Aorta (tissue), 5 donors: Measurements from ENCODE around the gene PLEKHA5. TPM values are rescaled to one million over a fixed set of nuclear protein-coding genes. Genes with fewer than 3 reads are reported as not detected.

ENCODE experiments used
- ATAC-seq: fragments of 200-7000 bp; cut with Tn5 transposase; one replicate; pipeline ENCODE4 v1.9.1; 2022; ENCODE audit warnings: moderate library complexity; ENCODE audit not compliant: low FRiP score
- DNase-seq, 2 donors: peaks; one replicate each; pipeline ENCODE4 v3.0.0-alpha.2; 2020
- H3K27ac ChIP-seq, 2 donors: one replicate each; pipeline ENCODE4 v1.5.1; 2013; ENCODE audit warnings: low read length in 2 of 2, mild to moderate bottlenecking in 2 of 2, moderate library complexity in 2 of 2, control low read depth in 1 of 2, inconsistent platforms in 1 of 2, low read depth in 1 of 2
- H3K27me3 ChIP-seq, 2 donors: one replicate each; pipeline ENCODE4 v1.6.1; 2013; ENCODE audit warnings: control low read depth in 1 of 2, low read length in 1 of 2, mild to moderate bottlenecking in 1 of 2, moderate library complexity in 1 of 2; ENCODE audit not compliant: insufficient read depth in 2 of 2, control insufficient read depth in 1 of 2
- H3K36me3 ChIP-seq, 2 donors: one replicate each; pipeline ENCODE4 v1.6.1; 2013; ENCODE audit warnings: control low read depth in 1 of 2, low read length in 1 of 2, mild to moderate bottlenecking in 1 of 2; ENCODE audit not compliant: insufficient read depth in 2 of 2, control insufficient read depth in 1 of 2
- H3K4me1 ChIP-seq, 2 donors: one replicate each; pipeline ENCODE4 v1.6.1; 2013; ENCODE audit warnings: low read length in 2 of 2, control low read depth in 1 of 2, mild to moderate bottlenecking in 1 of 2, moderate library complexity in 1 of 2; ENCODE audit not compliant: insufficient read depth in 2 of 2, control insufficient read depth in 1 of 2
- H3K4me3 ChIP-seq, 2 donors: one replicate each; pipeline ENCODE4 v1.5.1; 2013; ENCODE audit warnings: low read length in 2 of 2, control low read depth in 1 of 2, mild to moderate bottlenecking in 1 of 2
- H3K9me3 ChIP-seq: one replicate; pipeline ENCODE4 v1.6.1; 2013; ENCODE audit warnings: mild to moderate bottlenecking, low read length; ENCODE audit not compliant: control insufficient read depth
- WGBS, 2 donors: extraction: QIAGEN DNeasy Blood & Tissue Kit; methylation state at CpG; one replicate each; pipeline ENCODE4 v1.1.7; 2013; 5-methylcytosine and 5-hydroxymethylcytosine counted together
- intact Hi-C, 2 donors: fragments of 100-400 bp; cut with DNase I; formaldehyde crosslinking; loops; one replicate each; pipeline versions ENCODE4 v1.14.2 to v1.15.0; 2022
- polyA plus RNA-seq, 2 donors: library from polyadenylated mRNA; stranded (reverse); fragments of 200-250 nt; gene quantifications; one replicate each; pipeline ENCODE4 v1.2.3, GENCODE V29; 2013
- total RNA-seq, 2 donors: library from RNA; stranded (reverse); fragmentation: NEBNext Ultra II Directional; extraction: Animal tissue kit (Norgen Biotek cat#: 25700); gene quantifications; one replicate each; pipeline ENCODE4 v1.2.1, GENCODE V29; 2021
- donor health status: healthy with polysubstance abuse.
- donor health status: Bipolar disorder and iron deficiency.
- donor health status: DM: no; HTN: no; CAD: no.
- donor health status: DM: no; HTN: no; CAD: no.
- donor health status: DM: yes; HTN: yes; CAD: no.

The PLEKHA5 gene
- total and polyA plus RNA-seq, 4 donors: 11.0 to 56.0 (median 18.7) TPM

- intact Hi-C loops: no loop called here
- H3K36me3 ChIP-seq: no peaks in the 10 kb centered on the region
- no peak for DNase-seq
- H3K9me3 ChIP-seq: no peaks in the 10 kb centered on the region
- no peak overlapping the region for H3K4me3 ChIP-seq
- ATAC-seq: no peak
- no peak overlapping the region for H3K27ac ChIP-seq
- peaks cover 4 to 9% of the 10 kb centered on the region in 2 donors for H3K4me1 ChIP-seq
- H3K27me3 ChIP-seq: no peaks in the 10 kb centered on the region
Measured at GRCh38 chr12:19230896-19231295, 101.4 kb downstream of the PLEKHA5 start.

- 5 to 14% methylated on average over 3 of the region's 3 CpGs for WGBS, 2 donors
- Histone ChIP-seq H3K27ac (peak overlapping the region; percentile 90 to 98), H3K36me3 (no peaks in the 10 kb centered on the region), H3K4me3 (no peak overlapping the region), H3K27me3 (no peaks in the 10 kb centered on the region), H3K9me3 (no peaks in the 10 kb centered on the region), H3K4me1 (peaks cover 4 to 15% of the 10 kb centered on the region in 2 donors)
- DNase-seq: no peak
- ATAC-seq: peak; percentile 42
- intact Hi-C loops: no loop called here
Measured at GRCh38 chr12:19234171-19234704, 104.7 kb downstream of the PLEKHA5 start.

GRCh38 chr12:19234981-19235871, 105.7 kb downstream of the PLEKHA5 start:
- H3K27ac ChIP-seq: peak overlapping the region; percentile 84 to 93

GRCh38 chr12:19236656-19237055, 107.1 kb downstream of the PLEKHA5 start:
- peaks cover 4 to 19% of the 10 kb centered on the region in 2 donors for H3K4me1 ChIP-seq

More at GRCh38 chr12:19234981-19235871, 105.7 kb downstream of the PLEKHA5 start:
- WGBS, 2 donors: 2 to 8% methylated on average over 2 of the region's 2 CpGs
- ATAC-seq: peak; percentile 48
- Histone ChIP-seq H3K27me3 (no peaks in the 10 kb centered on the region), H3K4me1 (peaks cover 4 to 16% of the 10 kb centered on the region in 2 donors), H3K4me3 (no peak overlapping the region), H3K36me3 (no peaks in the 10 kb centered on the region), H3K9me3 (no peaks in the 10 kb centered on the region)
- intact Hi-C loops: loop anchor here in 1 of 2 donors (5.0 kb wide), 1 partner anchor 48 kb away; no protein-coding TSS in a partner anchor
- no peak for DNase-seq

GRCh38 chr12:19238540-19238939, 109.0 kb downstream of the PLEKHA5 start:
- ATAC-seq (no peak), DNase-seq (no peak)
- no peaks in the 10 kb centered on the region for H3K36me3 ChIP-seq
- H3K27ac ChIP-seq: no peak overlapping the region
- no peaks in the 10 kb centered on the region for H3K27me3 ChIP-seq
- 81 to 87% methylated on average over 3 of the region's 3 CpGs for WGBS, 2 donors
- intact Hi-C loops: loop anchor here in 1 of 2 donors (5.0 kb wide), 1 partner anchor 51 kb away; no protein-coding TSS in a partner anchor
- no peak overlapping the region for H3K4me3 ChIP-seq
- H3K4me1 ChIP-seq: peaks cover 8 to 19% of the 10 kb centered on the region in 2 donors
- no peaks in the 10 kb centered on the region for H3K9me3 ChIP-seq

More at GRCh38 chr12:19236656-19237055, 107.1 kb downstream of the PLEKHA5 start:
- no peaks in the 10 kb centered on the region for H3K36me3 ChIP-seq
- intact Hi-C loops: loop anchor here in 1 of 2 donors (5.0 kb wide), 1 partner anchor 49 kb away; no protein-coding TSS in a partner anchor
- peak; percentile 50 to 66 for DNase-seq
- no peaks in the 10 kb centered on the region for H3K27me3 ChIP-seq
- H3K9me3 ChIP-seq: no peaks in the 10 kb centered on the region
- H3K27ac ChIP-seq: peak overlapping the region in 1 of 2 donors; percentile 54
- H3K4me3 ChIP-seq: no peak overlapping the region
- 7 to 21% methylated on average over 3 of the region's 3 CpGs for WGBS, 2 donors
- peak; percentile 74 for ATAC-seq

- no peaks in the 10 kb centered on the region for H3K27me3 ChIP-seq
- WGBS, 2 donors: 63 to 71% methylated on average over 5 of the region's 5 CpGs
- H3K4me3 ChIP-seq: no peak overlapping the region
- H3K9me3 ChIP-seq: no peaks in the 10 kb centered on the region
- DNase-seq (no peak), ATAC-seq (no peak)
- intact Hi-C loops: loop anchor here in 1 of 2 donors (5.0 kb wide), 1 partner anchor 52 kb away; no protein-coding TSS in a partner anchor
- peaks cover 7 to 17% of the 10 kb centered on the region in 2 donors for H3K4me1 ChIP-seq
- H3K27ac ChIP-seq: no peak overlapping the region
- no peaks in the 10 kb centered on the region for H3K36me3 ChIP-seq
Measured at GRCh38 chr12:19239102-19239501, 109.6 kb downstream of the PLEKHA5 start.

GRCh38 chr12:19239616-19240234, 110.2 kb downstream of the PLEKHA5 start:
- no peaks in the 10 kb centered on the region for H3K27me3 ChIP-seq
- intact Hi-C loops: loop anchor here in 1 of 2 donors (5.0 kb wide), 1 partner anchor 52 kb away; no protein-coding TSS in a partner anchor
- WGBS, 2 donors: 48 to 50% methylated on average over 6 of the region's 6 CpGs
- DNase-seq (no peak), ATAC-seq (no peak)
- no peak overlapping the region for H3K27ac ChIP-seq
- no peaks in the 10 kb centered on the region for H3K36me3 ChIP-seq
- no peaks in the 10 kb centered on the region for H3K9me3 ChIP-seq
- peaks cover 3 to 13% of the 10 kb centered on the region in 2 donors for H3K4me1 ChIP-seq
- H3K4me3 ChIP-seq: no peak overlapping the region

GRCh38 chr12:19242581-19242980, 113.0 kb downstream of the PLEKHA5 start:
- no peaks in the 10 kb centered on the region for H3K36me3 ChIP-seq
- ATAC-seq (no peak), DNase-seq (no peak)
- H3K4me3 ChIP-seq: no peak overlapping the region
- H3K9me3 ChIP-seq: no peaks in the 10 kb centered on the region
- intact Hi-C loops: no loop called here
- H3K27me3 ChIP-seq: no peaks in the 10 kb centered on the region
- H3K27ac ChIP-seq: peak overlapping the region; percentile 74 to 93
- peaks cover 3 to 6% of the 10 kb centered on the region in 2 donors for H3K4me1 ChIP-seq
